Gastrocnemius medialis (tissue), 4 donors: ENCODE measurements around the gene OR51G2.

Experiments used
- POLR2A ChIP-seq, 2 donors: fragments of 450-650 bp; IDR thresholded peaks; one replicate each; pipeline ENCODE4 v1.6.1; 2017; ENCODE audit warnings: antibody characterized with exemption in 2 of 2, mild to moderate bottlenecking in 2 of 2, moderate library complexity in 2 of 2
- TF ChIP-seq, protein P1 (sequence below), 5 experiments: fragments of 450-650 bp in 3 of 5; fragments of 200-600 bp in 2 of 5; sonication (generic) in 2 of 5; IDR thresholded peaks in 4 of 5; conservative IDR thresholded peaks in 1 of 5; 1 replicate in 4 of 5; 2 replicates in 1 of 5; pipeline ENCODE4 v1.5.1; 2016 to 2019; ENCODE audit warnings: antibody characterized with exemption in 5 of 5, mild to moderate bottlenecking in 3 of 5, moderate library complexity in 3 of 5

DNA sequence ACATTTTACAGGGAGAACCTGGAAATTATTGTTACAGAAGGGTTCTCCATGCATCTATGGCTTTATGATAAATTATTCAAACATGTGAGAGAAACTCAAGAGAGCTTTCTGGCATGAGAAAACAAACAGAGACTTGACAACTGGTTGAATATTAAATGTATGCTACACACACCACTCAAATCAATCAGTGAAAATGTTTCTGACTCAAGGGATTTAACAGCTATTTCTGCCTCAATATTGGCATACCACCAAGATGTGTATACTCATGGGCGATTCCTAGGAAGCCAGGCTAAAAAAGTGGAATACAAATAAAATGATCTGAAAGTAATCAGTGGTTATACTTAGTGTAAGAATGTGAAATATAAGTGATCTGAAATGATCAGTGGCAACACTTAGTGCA lies 53.3 kb downstream of the OR51G2 start:
- TF ChIP-seq POLR2A (IDR thresholded peaks at IDR 0.05), result no peak
- TF ChIP-seq, protein P1, sequence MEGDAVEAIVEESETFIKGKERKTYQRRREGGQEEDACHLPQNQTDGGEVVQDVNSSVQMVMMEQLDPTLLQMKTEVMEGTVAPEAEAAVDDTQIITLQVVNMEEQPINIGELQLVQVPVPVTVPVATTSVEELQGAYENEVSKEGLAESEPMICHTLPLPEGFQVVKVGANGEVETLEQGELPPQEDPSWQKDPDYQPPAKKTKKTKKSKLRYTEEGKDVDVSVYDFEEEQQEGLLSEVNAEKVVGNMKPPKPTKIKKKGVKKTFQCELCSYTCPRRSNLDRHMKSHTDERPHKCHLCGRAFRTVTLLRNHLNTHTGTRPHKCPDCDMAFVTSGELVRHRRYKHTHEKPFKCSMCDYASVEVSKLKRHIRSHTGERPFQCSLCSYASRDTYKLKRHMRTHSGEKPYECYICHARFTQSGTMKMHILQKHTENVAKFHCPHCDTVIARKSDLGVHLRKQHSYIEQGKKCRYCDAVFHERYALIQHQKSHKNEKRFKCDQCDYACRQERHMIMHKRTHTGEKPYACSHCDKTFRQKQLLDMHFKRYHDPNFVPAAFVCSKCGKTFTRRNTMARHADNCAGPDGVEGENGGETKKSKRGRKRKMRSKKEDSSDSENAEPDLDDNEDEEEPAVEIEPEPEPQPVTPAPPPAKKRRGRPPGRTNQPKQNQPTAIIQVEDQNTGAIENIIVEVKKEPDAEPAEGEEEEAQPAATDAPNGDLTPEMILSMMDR (IDR thresholded peaks at IDR 0.05 in 4 of 5, conservative IDR thresholded peaks at IDR 0.05 in 1 of 5), result no peak
